GM19035 (cell line): ENCODE data around the gene MAGI2.

ENCODE experiments used
- ATAC-seq: cut with Tn5 transposase; IDR thresholded peaks from one replicate; pipeline ENCODE4 v1.9.1; 2021; ENCODE audit not compliant: unreplicated experiment

MAGI2 gene

DNA sequence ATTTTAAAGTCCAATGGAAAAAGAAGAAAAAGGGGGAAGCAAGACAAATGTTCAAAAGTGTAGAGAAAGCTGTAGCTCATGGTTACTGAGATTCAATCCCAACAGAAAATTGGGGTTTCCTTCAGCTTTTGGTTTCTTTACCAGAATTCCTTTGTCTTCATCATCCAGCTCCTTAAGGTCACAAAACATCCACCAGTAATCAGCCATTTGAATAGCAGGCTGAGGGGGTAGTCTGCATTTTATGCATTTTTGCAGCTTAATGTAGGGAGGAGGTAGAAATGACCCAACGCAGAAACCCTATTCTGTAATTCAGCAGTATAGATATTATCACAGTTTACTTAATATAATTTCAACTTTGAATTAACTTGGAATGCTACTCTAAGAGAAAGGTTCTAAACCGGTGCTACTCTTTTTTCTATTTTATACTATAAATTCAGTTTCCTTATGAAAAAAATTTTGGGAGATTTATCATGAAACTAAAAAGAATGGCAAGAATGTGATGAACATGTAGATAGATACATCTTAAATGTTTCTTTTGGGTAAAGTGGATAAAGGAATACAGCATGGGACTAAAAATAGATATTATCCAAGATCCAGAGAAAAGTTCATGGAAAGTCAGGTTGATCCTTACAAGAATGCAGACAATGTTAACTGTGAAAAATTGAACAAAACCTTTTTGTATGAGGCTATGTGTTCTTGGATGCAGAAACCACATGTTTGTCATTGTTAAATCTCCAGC, 1058.0 kb downstream of the MAGI2 start:
- ATAC-seq: no peak

DNA sequence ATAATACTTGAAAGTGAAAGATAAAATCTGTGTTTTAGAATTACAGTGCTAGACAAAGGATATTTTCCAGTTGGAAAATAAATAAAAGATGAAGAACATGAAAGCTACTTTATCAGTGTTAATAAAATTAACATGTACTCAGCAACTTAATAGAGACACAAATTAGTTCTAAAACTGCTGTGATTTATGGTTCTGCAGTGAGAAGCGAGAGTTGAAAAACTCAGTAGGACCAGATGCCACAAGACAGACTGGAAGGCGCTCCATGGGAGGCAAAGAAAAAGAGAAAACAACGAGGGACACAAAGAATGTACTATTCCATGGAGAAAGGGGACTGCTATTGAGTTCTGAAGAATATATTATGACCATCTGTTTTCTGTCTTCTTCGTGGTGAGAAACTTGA, 1064.4 kb downstream of the MAGI2 start:
- ATAC-seq: no peak

DNA sequence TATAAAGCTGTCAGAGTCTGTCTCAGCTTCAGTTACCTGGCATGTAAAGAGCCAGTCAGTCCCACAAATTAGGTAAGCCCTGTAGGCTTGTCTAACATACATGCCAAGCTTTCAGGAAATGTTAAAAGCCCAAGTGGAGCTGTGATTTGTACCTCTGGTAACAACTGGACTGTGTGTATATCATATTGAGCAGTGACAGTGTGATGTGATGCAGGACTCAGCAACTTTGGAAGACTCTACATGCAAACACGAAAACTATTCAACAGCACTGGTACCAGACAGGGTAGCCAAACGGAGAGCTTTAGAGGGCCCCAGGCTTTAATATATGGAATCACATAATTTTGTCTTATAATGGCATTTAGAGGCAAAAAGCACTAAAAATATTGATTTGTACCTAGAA, 1066.9 kb downstream of the MAGI2 start:
- no peak for ATAC-seq

DNA sequence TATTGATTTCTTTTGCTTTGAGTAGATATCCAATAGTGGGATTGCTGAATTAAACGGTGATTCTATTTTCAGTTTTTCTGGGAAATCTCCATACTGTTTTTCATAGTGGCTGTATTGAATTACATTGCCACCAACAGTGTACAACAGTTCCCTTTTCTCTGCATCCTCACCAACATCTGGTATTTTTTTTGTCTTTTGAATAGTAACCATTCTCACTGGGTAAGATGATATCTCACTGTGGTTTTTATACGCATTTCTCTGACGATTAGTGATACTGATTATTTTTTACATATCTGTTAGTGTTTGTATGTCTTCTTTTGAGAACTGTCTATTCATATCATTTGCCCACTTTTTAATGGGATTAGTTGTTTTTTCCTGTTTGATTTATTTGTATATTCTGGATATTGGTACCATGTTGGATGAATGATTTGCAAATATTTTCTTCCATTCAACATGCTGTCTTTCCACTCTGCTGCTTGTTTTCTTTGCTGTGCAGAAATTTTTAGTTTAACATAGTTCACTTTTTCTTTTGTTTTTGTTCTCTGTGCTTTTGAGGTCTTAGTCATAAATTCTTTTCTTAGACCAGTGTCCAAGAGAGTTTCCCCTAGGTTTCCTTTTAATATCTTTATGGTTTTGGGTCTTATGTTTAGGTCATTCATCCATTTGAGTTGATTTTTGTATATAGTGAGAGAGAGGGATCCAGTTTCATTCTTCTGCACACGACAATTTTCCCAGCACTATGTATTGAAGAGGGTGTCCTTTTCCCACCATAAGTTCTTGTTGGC, 1070.2 kb downstream of the MAGI2 start:
- ATAC-seq: no peak

DNA sequence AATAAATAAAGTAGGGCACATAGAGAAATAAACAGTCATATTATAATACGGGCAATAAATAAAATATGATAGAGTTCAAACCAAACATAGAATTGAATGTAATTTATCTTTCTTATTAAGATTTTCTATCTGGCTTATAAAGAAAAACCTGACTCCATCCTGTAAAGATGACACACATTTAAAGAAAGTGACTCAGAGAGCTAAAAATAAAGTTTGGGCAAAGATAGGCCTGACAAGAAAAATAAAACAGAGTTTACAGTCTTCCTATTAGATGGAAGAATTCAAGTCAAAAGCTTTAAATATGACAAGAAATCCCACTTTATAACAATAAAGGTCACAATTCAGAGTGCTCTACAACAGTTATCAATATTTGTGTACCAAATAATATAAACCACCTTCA, 1074.3 kb downstream of the MAGI2 start:
- ATAC-seq: no peak

DNA sequence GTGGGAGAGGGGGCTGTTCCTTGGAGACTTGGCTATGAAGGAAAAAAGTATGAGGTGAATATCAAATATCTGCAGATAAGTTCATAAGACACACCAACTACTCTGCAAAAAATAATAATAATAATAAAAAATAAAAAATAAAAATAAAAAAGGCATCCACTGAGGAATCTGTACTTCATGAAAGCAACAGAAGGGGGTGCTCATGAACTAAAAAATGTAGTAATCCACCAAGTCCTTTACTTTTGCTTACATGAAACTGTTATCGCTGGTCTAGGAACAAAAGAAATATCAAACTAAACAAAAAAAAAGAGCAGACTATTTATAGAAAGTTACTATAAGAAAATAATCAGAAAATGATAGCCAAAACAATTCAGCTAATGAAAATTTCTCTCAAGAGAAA, 1075.9 kb downstream of the MAGI2 start:
- ATAC-seq: no peak

DNA sequence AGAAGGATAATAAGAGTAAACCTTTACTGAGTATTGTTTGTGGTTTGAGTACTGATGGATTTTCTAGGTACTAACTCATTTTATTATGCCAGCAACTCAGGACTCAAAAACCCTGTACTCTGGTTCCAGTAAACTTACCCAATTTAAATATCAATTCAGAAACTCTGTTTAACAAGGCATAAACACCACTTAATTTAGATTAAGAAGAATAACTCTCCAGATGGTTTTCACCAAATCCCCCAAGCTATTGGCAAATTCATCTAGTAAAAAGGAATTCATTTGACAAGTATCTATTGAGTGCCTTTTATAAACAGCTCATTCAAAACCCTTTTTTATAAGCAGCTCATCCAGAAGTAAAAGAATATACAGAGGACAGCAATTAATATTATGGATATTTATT, 1082.5 kb downstream of the MAGI2 start:
- ATAC-seq: no peak

DNA sequence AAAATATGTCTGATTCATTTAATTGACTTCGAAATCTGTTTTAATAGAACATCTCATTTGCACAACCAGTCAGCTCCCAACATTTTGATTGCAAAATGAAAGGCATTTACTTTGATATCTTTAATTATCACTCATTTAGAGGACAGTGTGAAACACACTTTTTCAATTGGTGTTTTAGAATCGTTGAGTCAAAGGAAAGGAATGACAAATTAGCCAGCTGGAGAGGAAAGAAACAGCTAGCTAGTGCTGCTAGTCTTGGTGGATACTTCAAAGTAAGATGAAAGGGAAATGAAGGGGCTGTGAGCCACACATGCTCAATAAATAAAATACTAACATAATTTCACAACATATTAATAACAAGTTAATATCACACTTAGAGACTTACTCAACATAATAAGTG, 1084.7 kb downstream of the MAGI2 start:
- ATAC-seq: no peak

DNA sequence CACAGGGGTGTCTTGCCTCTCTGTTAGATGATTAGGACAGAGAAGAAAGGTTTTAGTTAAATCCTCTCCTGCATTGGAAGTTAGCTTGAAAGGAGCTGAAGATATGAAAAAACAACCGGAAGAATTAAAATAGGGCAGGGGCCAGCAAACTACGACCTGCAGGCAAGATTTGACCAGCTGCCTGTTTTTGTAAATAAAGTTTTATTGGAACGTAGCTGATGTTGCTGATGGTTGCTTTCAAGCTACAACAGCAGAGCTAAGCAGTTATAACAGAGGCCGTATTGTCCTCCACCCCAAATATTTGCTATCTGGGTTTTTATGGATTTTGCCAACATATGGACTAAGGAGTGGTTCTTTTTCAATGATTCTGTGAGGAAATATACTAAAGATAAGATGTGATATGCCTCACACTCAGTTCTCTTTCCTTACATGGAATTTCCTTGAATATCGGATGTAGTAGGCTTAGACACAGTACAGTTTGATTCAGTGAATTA, 1086.1 kb downstream of the MAGI2 start:
- ATAC-seq: no peak

DNA sequence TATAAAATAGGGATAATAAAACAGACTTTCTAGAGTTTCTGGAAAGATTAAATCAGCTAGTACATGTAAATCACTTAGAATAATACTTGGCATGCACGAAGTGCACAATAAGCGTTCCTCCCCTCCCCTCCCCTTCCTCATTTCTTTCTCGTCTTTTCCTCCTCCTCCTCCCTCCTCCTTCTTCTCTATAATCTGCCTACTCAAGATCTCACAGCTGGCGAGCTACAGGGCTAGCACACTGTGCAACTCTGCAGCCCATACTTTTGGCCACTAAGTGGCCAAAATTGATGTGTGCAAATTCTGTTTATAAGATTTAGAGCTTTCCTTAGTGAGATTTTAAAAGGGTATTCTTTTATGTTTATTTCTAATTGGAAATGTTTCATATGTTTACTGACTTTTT, 1089.6 kb downstream of the MAGI2 start:
- no peak for ATAC-seq

DNA sequence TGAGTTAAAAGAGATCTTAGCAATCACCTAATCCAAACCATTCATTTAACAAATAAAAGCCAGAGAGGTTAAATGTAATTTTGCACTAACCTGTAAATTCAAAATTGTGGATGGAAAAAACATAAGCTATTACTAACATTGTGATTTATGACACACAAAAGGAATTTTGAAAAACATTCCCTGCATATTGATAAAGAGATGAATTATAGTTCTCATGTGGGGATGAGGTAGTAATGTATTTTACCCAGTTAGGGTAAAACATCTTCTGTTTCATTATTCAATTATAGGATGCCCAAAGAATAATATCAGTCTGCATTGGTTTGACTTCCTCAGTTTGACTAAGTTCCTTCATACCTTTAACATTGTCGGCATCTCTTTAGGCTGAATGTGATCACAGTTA, 1093.6 kb downstream of the MAGI2 start:
- no peak for ATAC-seq

DNA sequence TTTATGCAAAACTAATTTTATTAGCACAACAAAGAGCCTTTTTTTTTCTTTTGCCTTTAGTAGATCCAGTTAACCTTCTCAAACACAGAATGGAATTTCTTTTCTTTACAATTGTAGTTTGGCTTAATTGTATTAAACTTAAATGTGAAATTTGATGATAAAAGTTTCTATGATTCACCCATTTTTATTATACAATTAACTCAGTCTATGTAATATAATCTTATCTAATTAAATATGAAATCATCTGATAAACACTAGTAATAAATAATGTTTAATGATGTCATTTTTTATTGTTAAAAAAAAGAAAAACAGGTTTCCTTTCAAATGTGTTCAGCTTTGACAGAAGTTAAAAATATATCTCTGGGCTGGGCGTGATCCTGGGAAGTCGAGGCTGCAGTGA, 1095.8 kb downstream of the MAGI2 start:
- ATAC-seq: no peak

DNA sequence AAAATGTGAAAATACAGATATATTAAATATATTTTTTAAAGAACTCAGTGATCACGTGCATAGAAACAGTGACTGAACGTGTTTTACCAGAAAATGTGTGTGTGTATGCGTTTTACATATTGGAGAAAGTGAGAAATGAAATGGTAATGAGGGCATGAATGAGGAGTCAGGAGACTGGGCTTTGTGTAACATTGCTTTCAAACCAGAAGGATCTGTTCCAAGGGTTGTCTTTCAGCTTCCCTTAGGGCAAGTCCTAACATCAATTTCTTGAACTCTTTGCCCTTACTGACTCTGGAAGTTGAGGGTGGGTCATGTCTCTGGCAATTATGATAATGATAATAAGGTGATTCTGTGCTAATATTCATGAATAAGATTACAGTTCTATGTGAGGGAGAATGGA, 1097.6 kb downstream of the MAGI2 start:
- ATAC-seq: no peak

DNA sequence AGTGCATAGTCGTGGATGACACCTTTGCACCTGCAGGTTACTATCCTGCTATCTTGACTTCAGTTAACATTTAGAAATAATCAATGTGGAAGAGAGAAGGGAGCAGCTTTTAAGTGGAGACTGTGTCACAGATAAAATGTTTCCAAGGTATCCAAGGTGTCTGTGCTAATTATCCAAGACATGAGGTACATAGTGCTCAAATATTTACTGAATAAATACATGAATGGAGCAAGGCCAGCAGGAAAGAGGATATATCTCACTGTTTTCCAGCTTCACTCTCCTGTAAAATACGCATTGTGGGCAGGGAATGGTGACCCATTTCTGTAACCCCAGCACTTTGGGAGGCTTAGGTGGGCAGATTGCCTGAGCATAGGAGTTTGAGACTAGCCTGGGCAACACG, 1102.5 kb downstream of the MAGI2 start:
- ATAC-seq: no peak

DNA sequence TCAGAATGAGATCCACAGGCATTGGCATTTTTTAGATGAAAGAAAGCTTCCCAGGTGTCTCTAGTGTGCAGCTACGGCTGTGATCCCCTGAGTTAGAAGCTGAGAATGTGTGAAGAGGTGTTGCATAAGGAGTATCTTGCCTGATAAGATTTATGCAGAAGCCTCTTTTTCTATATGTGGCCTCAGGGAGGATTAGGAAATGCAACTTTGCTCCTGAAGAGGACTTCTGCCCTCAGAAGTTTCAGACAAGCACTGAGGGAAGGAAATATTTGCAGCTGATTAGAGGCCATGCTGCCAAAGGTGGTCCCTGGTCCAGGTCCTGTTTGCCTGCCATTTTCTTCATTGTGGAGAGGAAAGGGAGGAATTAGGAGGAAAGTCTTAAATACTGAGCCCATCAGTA, 1103.1 kb downstream of the MAGI2 start:
- no peak for ATAC-seq

DNA sequence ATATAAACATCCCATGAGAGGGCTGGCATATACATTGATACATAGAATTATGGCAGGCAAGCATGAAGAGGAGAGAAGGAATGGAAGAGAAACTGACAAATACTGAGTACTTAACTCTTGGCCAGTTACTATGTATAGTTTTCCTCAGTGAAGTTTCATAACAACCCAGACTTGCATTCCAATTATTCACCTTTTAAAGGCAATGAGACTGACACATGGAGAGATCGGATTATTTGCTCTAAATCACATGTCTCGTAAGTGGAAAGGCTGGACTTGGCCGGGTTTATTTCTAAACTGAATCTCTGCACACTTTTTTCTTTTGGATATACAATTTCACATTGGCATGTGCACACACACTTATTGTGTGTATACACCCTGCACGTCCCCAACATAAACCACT, 1106.6 kb downstream of the MAGI2 start:
- no peak for ATAC-seq

DNA sequence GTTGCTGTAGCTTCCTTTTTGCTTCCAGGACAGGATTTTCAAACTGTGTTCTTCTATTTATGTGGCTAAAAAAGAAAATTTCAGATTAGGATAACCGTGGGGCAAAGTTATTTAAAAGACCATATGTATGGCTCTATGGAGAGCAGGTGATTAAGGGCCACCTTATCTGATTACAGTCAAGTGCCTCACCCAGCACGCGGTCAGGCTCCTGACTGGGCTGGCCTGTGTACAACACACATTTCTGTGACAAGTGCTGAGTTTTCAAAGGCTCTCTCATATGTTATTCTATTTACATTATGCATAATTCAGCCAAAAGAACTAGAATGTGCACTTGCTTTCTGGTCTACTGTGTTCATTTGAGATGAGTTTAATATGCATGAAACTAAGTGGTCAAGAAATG, 1107.5 kb downstream of the MAGI2 start:
- no peak for ATAC-seq

DNA sequence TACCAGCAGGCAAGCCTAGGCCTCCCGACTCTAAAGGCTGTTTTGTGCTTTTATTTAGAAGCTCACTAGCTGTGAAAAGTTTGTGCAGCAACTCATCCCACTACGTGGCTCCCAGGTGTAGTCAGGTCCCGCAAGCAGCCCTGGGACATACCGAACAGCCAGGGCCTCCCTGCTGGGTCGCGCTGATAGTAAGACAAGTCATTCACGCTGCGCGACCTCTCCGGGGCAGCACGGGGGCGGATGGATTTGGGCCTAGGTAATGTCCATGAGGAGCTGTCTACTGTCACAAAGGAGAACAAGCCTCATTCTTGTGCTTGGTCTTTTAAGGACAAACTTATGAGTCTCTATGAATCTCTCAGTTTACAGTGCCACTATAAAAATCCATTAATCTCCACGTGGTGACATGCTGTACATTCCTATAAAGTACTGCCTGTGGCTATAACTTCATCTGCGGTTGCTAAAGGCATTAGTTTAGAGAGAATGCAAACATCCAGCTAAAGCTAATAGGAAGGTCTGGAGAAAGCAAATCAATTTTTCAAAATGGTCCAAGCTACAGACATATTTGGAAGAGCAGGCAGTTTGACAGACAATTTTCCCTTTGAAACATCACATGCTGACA, 1108.1 kb downstream of the MAGI2 start:
- no peak for ATAC-seq

DNA sequence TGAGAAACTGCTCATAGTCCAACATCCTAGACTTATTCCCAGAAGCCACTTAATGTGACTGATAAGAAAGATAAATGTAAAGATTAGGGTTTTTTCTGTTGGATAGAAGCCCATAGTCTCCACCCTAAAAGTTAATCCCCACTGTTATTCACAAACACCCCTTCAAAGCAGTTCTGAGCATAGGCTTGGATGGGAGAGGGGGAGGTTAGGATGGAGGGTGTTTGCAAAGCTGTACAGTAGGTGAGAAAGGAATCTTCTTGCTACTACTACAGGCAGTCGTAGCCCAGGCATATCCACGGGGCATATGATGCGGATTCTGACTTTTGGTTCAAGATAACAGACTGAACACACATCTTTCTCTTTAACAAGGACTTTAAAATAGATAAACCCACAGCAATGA, 1119.0 kb downstream of the MAGI2 start:
- no peak for ATAC-seq

DNA sequence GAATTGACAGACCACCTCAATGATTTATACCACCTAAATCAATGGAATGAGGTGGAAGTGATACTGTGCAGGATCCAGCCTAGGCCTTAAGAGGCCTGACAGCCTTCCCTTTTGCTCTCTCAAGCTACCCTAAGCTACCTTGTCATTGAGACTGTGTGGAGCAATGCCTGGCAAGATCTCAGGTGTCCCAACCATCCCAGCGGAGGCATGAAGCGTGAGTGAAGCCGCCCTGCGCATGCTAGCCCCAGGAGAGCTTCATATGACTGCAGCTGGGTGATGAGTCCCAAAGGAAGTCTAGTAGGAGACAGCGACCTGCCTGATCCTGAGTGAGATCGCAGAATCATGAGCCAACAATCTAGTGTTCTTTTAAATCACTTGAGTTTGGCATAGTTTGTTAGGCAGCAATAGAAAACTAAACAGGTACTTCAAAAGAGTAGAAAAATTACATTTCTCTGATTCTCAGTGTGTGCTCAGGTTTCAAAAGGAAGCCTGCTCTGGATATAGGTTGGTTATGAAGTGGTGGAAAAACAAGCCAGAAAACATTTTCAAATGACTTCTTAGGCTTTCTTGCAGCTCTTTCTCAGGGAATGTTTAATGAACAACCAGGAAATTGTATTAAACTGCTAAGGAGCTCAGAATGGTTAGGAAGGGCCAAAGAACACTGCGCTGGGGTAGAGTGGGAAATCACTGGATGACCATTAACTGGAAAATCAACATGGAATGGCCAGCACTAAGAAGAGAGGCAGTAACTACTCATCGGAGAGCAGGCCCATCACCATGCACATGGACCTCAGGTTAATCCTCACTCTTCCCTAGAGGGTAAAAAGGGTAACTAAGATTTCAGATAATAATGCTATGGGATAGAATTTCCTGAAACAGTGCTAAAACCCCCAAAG, 1119.7 kb downstream of the MAGI2 start:
- ATAC-seq: no peak

DNA sequence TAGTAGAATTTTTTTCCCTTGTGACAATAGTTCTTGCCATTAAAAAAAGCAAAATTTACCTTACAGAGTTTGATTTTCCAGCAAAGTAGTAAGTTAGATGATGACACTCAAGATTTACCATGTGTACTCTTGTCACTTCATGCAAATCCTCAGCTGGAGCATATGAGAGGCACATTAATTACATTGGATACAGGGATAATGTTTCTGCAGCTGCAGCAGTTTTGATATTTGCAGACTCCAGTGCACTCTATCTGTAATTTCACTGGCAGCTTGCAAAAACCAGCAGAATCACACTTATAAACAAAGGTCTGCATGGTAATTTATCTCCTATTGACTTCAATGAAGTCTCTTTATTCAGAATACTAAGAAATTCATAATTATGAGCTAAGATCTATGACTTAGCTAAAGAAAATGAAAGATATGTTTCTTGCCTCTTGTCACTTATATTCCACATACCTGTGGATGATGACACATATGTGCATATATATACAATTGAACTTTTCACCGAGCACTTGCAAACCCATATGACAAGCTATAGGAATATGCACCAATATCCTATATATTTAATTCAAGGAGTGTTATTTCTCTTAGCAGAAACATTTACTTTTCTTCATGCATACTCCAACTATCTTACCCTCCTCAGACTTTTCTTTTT, 1124.3 kb downstream of the MAGI2 start:
- no peak for ATAC-seq
